SU-DHL-6 (cell line): ENCODE results near the gene ATP2B2.
A peak's percentile ranks its signal among the peaks of the same experiment; 100 is the strongest.

ENCODE experiments used
- H2AFZ ChIP-seq: fragments of 200-600 bp; sonication (generic); 2 replicates; pipeline ENCODE4 v1.6.1; 2014; ENCODE audit warnings: low read depth, mild to moderate bottlenecking, moderate library complexity, mixed read lengths, antibody characterized with exemption, low read length; ENCODE audit not compliant: severe bottlenecking
- H3F3A ChIP-seq: fragments of 200-600 bp; shearing (Covaris generic); 2 replicates; pipeline ENCODE4 v1.6.0; 2016; ENCODE audit warnings: antibody characterized with exemption, mild to moderate bottlenecking; ENCODE audit not compliant: insufficient read depth
- H3K27ac ChIP-seq: fragments of 200-600 bp; sonication (generic); 2 replicates; pipeline ENCODE4 v1.5.1; 2016; ENCODE audit warnings: low read depth, mild to moderate bottlenecking, low read length, moderate library complexity, mixed read lengths
- H3K27me3 ChIP-seq: fragments of 200-600 bp; sonication (generic), shearing (Covaris generic); 2 replicates; pipeline ENCODE4 v1.6.0; 2014; ENCODE audit warnings: mild to moderate bottlenecking, low read length
- H3K36me3 ChIP-seq: fragments of 200-600 bp; sonication (generic); 2 replicates; pipeline ENCODE4 v1.6.1; 2014; ENCODE audit warnings: mild to moderate bottlenecking, low read length, mixed read lengths
- H3K4me2 ChIP-seq: fragments of 300-600, 200-600 bp; shearing (Covaris generic), sonication (generic); 2 replicates; pipeline ENCODE4 v1.6.0; 2014; ENCODE audit warnings: low read length, low read depth, mild to moderate bottlenecking; ENCODE audit not compliant: poor library complexity, severe bottlenecking
- H3K4me3 ChIP-seq: fragments of 200-600 bp; sonication (generic); 2 replicates; pipeline ENCODE4 v1.5.1; 2014; ENCODE audit warnings: antibody characterized with exemption, low read length, mild to moderate bottlenecking, mixed read lengths; ENCODE audit not compliant: insufficient read depth, poor library complexity, severe bottlenecking
- H3K79me2 ChIP-seq: fragments of 200-600 bp; sonication (generic); 2 replicates; pipeline ENCODE4 v1.6.1; 2014; ENCODE audit warnings: mild to moderate bottlenecking, low read length, moderate library complexity; ENCODE audit not compliant: insufficient read depth
- H3K9ac ChIP-seq: fragments of 200-600 bp; sonication (generic); 2 replicates; pipeline ENCODE4 v1.7.0; 2014; ENCODE audit warnings: mild to moderate bottlenecking, low read length
- H3K9me2 ChIP-seq: fragments of 200-600 bp; sonication (generic); replicated peaks from 2 replicates; pipeline ENCODE4 v1.6.1; 2014; ENCODE audit warnings: low read length; ENCODE audit not compliant: insufficient read depth
- H3K9me3 ChIP-seq: fragments of 200-600 bp; sonication (generic); 2 replicates; pipeline ENCODE4 v1.6.1; 2014; ENCODE audit warnings: low read length, mixed read lengths; ENCODE audit not compliant: insufficient read depth
- H4K20me1 ChIP-seq: fragments of 200-600 bp; sonication (generic); 2 replicates; pipeline ENCODE4 v1.6.1; 2014; ENCODE audit warnings: low read depth, mild to moderate bottlenecking, antibody characterized with exemption, low read length, moderate library complexity, mixed read lengths
- CTCF ChIP-seq: fragments of 200-600 bp; sonication (generic); IDR thresholded peaks from one replicate; pipeline ENCODE4 v1.5.1; 2017; ENCODE audit warnings: antibody characterized with exemption, mild to moderate bottlenecking, low read length, moderate library complexity; ENCODE audit not compliant: insufficient read depth, poor library complexity, severe bottlenecking
- EZH2phosphoT487 ChIP-seq: fragments of 200-600 bp; sonication (generic), shearing (Covaris generic); conservative IDR thresholded peaks from 2 replicates; pipeline ENCODE4 v1.6.1; 2018; ENCODE audit warnings: mild to moderate bottlenecking, antibody characterized with exemption, low read length, moderate library complexity, mixed read lengths

The ATP2B2 gene

GRCh38 chr3:10395671-10396070, 109.7 kb downstream of the ATP2B2 start:
- TF ChIP-seq CTCF, result no peak
- no peak for TF ChIP-seq EZH2phosphoT487
- Histone ChIP-seq H2AFZ (no peak overlapping the region), H3K36me3 (no peaks in the 10 kb centered on the region), H3F3A (peaks cover 15% of the 10 kb centered on the region; the same call in 1 of the 2 replicates), H4K20me1 (no peaks in the 10 kb centered on the region), H3K27me3 (no peaks in the 10 kb centered on the region), H3K4me2 (peak overlapping the region; percentile 45), H3K9ac (peak overlapping the region; percentile 19), H3K9me2 (no peaks in the 10 kb centered on the region), H3K9me3 (no peaks in the 10 kb centered on the region), H3K27ac (peak overlapping the region; percentile 85), H3K4me3 (no peak overlapping the region), H3K79me2 (no peaks in the 10 kb centered on the region)

- no peak overlapping the region for H2AFZ ChIP-seq
- H3K36me3 ChIP-seq, result no peaks in the 10 kb centered on the region
- H3K4me2 ChIP-seq, result peak overlapping the region; percentile 45
- H3K9me2 ChIP-seq, result no peaks in the 10 kb centered on the region
- H3K9me3 ChIP-seq, result no peaks in the 10 kb centered on the region
- H4K20me1 ChIP-seq, result no peaks in the 10 kb centered on the region
- peaks cover 19% of the 10 kb centered on the region for H3F3A ChIP-seq
- no peaks in the 10 kb centered on the region for H3K27me3 ChIP-seq
- H3K27ac ChIP-seq, result peak overlapping the region; percentile 85
- H3K79me2 ChIP-seq, result no peaks in the 10 kb centered on the region
- no peak overlapping the region for H3K4me3 ChIP-seq
- H3K9ac ChIP-seq, result 0 out of 2 replicates have a peak overlapping the region, but pooled peaks have one; percentile 1
- no peak for TF ChIP-seq CTCF
- no peak for TF ChIP-seq EZH2phosphoT487
These were observed 110.2 kb downstream of the ATP2B2 start for GRCh38 chr3:10395196-10395595.

- Histone ChIP-seq H3K4me2 (no peak overlapping the region), H3K4me3 (no peak overlapping the region), H3K36me3 (no peaks in the 10 kb centered on the region), H3F3A (peaks cover 20% of the 10 kb centered on the region), H3K27ac (peak overlapping the region; percentile 85), H3K79me2 (no peaks in the 10 kb centered on the region), H3K9me2 (no peaks in the 10 kb centered on the region), H2AFZ (no peak overlapping the region), H3K9ac (0 out of 2 replicates have a peak overlapping the region, but pooled peaks have one; percentile 1), H3K9me3 (no peaks in the 10 kb centered on the region), H4K20me1 (no peaks in the 10 kb centered on the region), H3K27me3 (no peaks in the 10 kb centered on the region)
- TF ChIP-seq CTCF (no peak), EZH2phosphoT487 (no peak)
These were observed 110.8 kb downstream of the ATP2B2 start for GRCh38 chr3:10394491-10395025.
